SH-SY5Y (cell line): ENCODE results near the gene COL18A1.

ENCODE experiments used
- GATA2 ChIP-seq: IDR thresholded peaks from 2 replicates; pipeline ENCODE4 v1.6.1; 2011; ENCODE audit warnings: mild to moderate bottlenecking, low read depth, low read length
- GATA3 ChIP-seq: IDR thresholded peaks from 2 replicates; pipeline ENCODE4 v1.6.1; 2011; ENCODE audit warnings: low read depth, mild to moderate bottlenecking, low read length, moderate library complexity

DNA sequence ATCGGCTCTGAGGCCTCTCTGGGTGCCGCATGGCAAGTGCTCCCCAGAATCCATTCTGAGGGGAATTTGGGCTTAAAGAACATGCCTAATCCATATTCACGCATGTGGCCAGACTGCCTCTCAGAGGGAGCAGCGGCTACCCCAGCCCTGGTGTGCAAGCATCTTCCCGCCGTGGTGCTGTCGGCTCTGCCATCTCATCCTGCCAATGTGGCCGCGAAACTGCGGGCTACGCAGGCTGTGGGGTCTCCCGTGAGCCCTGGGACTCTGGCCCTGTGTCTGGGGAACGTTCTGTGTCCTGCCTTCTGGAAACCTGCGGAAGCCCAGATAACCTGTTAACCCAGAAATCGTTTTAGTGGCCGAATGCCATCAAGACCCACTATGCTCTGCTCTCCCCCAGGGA, 76.6 kb downstream of the COL18A1 start:
- TF ChIP-seq GATA3 (no peak), GATA2 (no peak)
